Vagina (tissue), 2 donors: ENCODE data around the gene UMOD.

Experiments used
- POLR2A ChIP-seq, 2 donors: fragments of 450-650 bp; IDR thresholded peaks; one replicate each; pipeline ENCODE4 v1.6.1; 2017; ENCODE audit warnings: antibody characterized with exemption in 2 of 2, mild to moderate bottlenecking in 2 of 2, moderate library complexity in 2 of 2
- POLR2AphosphoS5 ChIP-seq, 2 donors: sonication (generic); formaldehyde crosslinking; IDR thresholded peaks; one replicate each; pipeline ENCODE4 v1.9.0; 2017; ENCODE audit warnings: antibody characterized with exemption in 2 of 2, mild to moderate bottlenecking in 2 of 2, low read depth in 1 of 2; ENCODE audit not compliant: insufficient read depth in 1 of 2
- TF ChIP-seq, protein P1 (sequence below), 3 experiments: fragments of 450-650 bp in 2 of 3; fragments of 200-600 bp in 1 of 3; sonication (generic) in 1 of 3; IDR thresholded peaks; one replicate each; pipeline ENCODE4 v1.5.1; 2017 to 2019; ENCODE audit warnings: antibody characterized with exemption in 3 of 3, mild to moderate bottlenecking in 2 of 3, moderate library complexity in 2 of 3

DNA sequence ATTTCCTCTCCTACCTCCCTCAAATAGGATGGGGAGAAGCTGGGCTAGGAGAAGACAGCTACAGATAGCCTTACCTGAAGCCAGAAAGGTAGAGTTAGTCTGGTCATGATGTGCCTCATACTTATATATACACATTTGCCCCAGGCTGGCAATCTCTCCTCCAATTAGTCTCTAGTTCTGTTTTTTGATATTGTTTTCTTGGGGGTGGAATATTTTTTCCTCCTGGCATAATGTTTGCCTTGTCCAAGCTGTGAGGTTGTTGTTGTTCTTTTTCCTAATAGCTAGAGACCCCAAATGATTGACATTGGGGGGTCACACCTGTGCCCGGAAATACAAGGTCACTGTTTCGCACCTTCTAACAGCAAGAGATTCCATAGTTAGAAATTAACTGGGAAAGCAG is at the start of gene UMOD:
- TF ChIP-seq POLR2A (IDR thresholded peaks at IDR 0.05) (no peak), POLR2AphosphoS5 (IDR thresholded peaks at IDR 0.05; ENCODE audit: insufficient read depth in 1 of 2, low read depth in 1 of 2) (no peak)
- TF ChIP-seq, protein P1, sequence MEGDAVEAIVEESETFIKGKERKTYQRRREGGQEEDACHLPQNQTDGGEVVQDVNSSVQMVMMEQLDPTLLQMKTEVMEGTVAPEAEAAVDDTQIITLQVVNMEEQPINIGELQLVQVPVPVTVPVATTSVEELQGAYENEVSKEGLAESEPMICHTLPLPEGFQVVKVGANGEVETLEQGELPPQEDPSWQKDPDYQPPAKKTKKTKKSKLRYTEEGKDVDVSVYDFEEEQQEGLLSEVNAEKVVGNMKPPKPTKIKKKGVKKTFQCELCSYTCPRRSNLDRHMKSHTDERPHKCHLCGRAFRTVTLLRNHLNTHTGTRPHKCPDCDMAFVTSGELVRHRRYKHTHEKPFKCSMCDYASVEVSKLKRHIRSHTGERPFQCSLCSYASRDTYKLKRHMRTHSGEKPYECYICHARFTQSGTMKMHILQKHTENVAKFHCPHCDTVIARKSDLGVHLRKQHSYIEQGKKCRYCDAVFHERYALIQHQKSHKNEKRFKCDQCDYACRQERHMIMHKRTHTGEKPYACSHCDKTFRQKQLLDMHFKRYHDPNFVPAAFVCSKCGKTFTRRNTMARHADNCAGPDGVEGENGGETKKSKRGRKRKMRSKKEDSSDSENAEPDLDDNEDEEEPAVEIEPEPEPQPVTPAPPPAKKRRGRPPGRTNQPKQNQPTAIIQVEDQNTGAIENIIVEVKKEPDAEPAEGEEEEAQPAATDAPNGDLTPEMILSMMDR (IDR thresholded peaks at IDR 0.05): no peak
